Upper lobe of left lung (tissue), 6 donors: ENCODE data around the gene ST8SIA5. TPM values are rescaled to one million over a fixed set of nuclear protein-coding genes. Genes with fewer than 3 reads are reported as not detected.

Experiments
- ATAC-seq, 2 donors: fragments of 200-7000 bp; cut with Tn5 transposase; one replicate each; pipeline ENCODE4 v1.9.1; 2022; ENCODE audit warnings: mild to moderate bottlenecking in 2 of 2, moderate library complexity in 2 of 2; ENCODE audit not compliant: low FRiP score in 2 of 2
- DNase-seq, 2 donors: peaks; one replicate each; pipeline ENCODE4 v3.0.0-alpha.2; 2019 to 2020
- H3K27ac ChIP-seq, 4 donors: fragments of 200-600 bp; sonication (generic); one replicate each; pipeline ENCODE4 v1.5.1; 2016 to 2019
- H3K27me3 ChIP-seq, 4 donors: fragments of 200-600 bp; sonication (generic); one replicate each; pipeline ENCODE4 v1.5.1; 2017 to 2019
- H3K36me3 ChIP-seq, 4 donors: fragments of 200-600 bp; sonication (generic); one replicate each; pipeline ENCODE4 v1.5.1; 2016 to 2019
- H3K4me1 ChIP-seq, 4 donors: fragments of 200-600 bp; sonication (generic); one replicate each; pipeline ENCODE4 v1.5.1; 2018 to 2019
- H3K4me3 ChIP-seq, 4 donors: fragments of 200-600 bp; sonication (generic); one replicate each; pipeline ENCODE4 v1.5.1; 2017 to 2019; ENCODE audit warnings: mild to moderate bottlenecking in 2 of 4, moderate library complexity in 1 of 4
- H3K9me3 ChIP-seq, 4 donors: fragments of 200-600 bp; sonication (generic); one replicate each; pipeline ENCODE4 v1.5.1; 2018 to 2019
- CTCF ChIP-seq, 6 experiments: fragments of 450-650 bp in 4 of 6; fragments of 200-600 bp in 2 of 6; sonication (generic) in 2 of 6; IDR thresholded peaks; one replicate each; pipeline ENCODE4 v1.5.1; 2016 to 2019; ENCODE audit warnings: antibody characterized with exemption in 6 of 6
- EP300 ChIP-seq, 4 donors: sonication (generic); formaldehyde crosslinking; IDR thresholded peaks; one replicate each; pipeline ENCODE4 v1.5.1; 2017; ENCODE audit warnings: antibody characterized with exemption in 4 of 4, control low read depth in 2 of 4
- POLR2A ChIP-seq, 4 donors: fragments of 450-650 bp; IDR thresholded peaks; one replicate each; pipeline ENCODE4 v1.5.1; 2016 to 2017; ENCODE audit warnings: antibody characterized with exemption in 4 of 4, mild to moderate bottlenecking in 2 of 4
- POLR2AphosphoS5 ChIP-seq, 2 donors: sonication (generic); formaldehyde crosslinking; IDR thresholded peaks; one replicate each; pipeline ENCODE4 v1.5.1; 2017; ENCODE audit warnings: antibody characterized with exemption in 2 of 2
- WGBS, 2 donors: methylation state at CpG; one replicate each; pipeline ENCODE4 v1.1.5; 2017 to 2018; 5-methylcytosine and 5-hydroxymethylcytosine counted together
- total RNA-seq, 6 donors: library from RNA; depleted of rRNA in 4 of 6; stranded (reverse); fragments of >200 nt in 4 of 6; gene quantifications; one replicate each; pipeline versions ENCODE4 v1.1.0 to v1.2.1, GENCODE V29; 2016 to 2021
- donor health status: DM: no; HTN: no; CAD: no; lungs with moderate emphysema.
- donor health status: DM: no; HTN: yes; CAD: no; lungs with severe emphysema.

The ST8SIA5 gene
- total RNA-seq, 6 donors from 2014 or later, result 0.30 to 0.74 (median 0.50) TPM; not detected in 2

- H3K27me3 ChIP-seq, result no peaks in the 10 kb centered on the region
These were observed 24.7 kb downstream of the ST8SIA5 start for GRCh38 chr18:46732201-46732600.

GRCh38 chr18:46731316-46731715 is 25.5 kb downstream of the ST8SIA5 start:
- H3K4me1 ChIP-seq, result no peaks in the 10 kb centered on the region
- no peaks in the 10 kb centered on the region for H3K27me3 ChIP-seq
- WGBS, 2 donors, result 84 to 89% methylated on average over 8 of the region's 8 CpGs
- H3K27ac ChIP-seq, result no peak overlapping the region
- no peak for ATAC-seq
- TF ChIP-seq CTCF (IDR thresholded peaks at IDR 0.05), result no peak
- no peak for TF ChIP-seq EP300 (IDR thresholded peaks at IDR 0.05)
- TF ChIP-seq POLR2A (IDR thresholded peaks at IDR 0.05), result no peak
- no peak for TF ChIP-seq POLR2AphosphoS5 (IDR thresholded peaks at IDR 0.05)
- H3K36me3 ChIP-seq, result no peaks in the 10 kb centered on the region
- H3K4me3 ChIP-seq, result no peak overlapping the region
- H3K9me3 ChIP-seq, result peaks cover 9 to 24% (median 16%) of the 10 kb centered on the region in 4 donors
- no peak for DNase-seq

More at GRCh38 chr18:46732201-46732600, 24.7 kb downstream of the ST8SIA5 start:
- H3K4me3 ChIP-seq, result no peak overlapping the region
- H3K9me3 ChIP-seq, result peaks cover 9 to 24% (median 16%) of the 10 kb centered on the region in 4 donors
- DNase-seq, result no peak
- WGBS, 2 donors, result 90 to 100% methylated on average over 2 of the region's 2 CpGs
- no peaks in the 10 kb centered on the region for H3K36me3 ChIP-seq
- no peak overlapping the region for H3K27ac ChIP-seq
- no peak for TF ChIP-seq POLR2AphosphoS5 (IDR thresholded peaks at IDR 0.05)
- TF ChIP-seq POLR2A (IDR thresholded peaks at IDR 0.05), result no peak
- no peak for TF ChIP-seq EP300 (IDR thresholded peaks at IDR 0.05)
- no peak for TF ChIP-seq CTCF (IDR thresholded peaks at IDR 0.05)
- no peaks in the 10 kb centered on the region for H3K4me1 ChIP-seq
- ATAC-seq, result no peak

GRCh38 chr18:46728219-46728930 is 28.5 kb downstream of the ST8SIA5 start:
- no peak for DNase-seq

GRCh38 chr18:46727177-46727576 is 29.7 kb downstream of the ST8SIA5 start:
- 88 to 89% methylated on average over 1 of the region's 1 CpG for WGBS, 2 donors
- Histone ChIP-seq H3K36me3 (no peaks in the 10 kb centered on the region), H3K4me1 (no peaks in the 10 kb centered on the region), H3K27ac (no peak overlapping the region), H3K9me3 (peaks cover 9 to 24% (median 16%) of the 10 kb centered on the region in 4 donors), H3K4me3 (no peak overlapping the region), H3K27me3 (no peaks in the 10 kb centered on the region)
- no peak for ATAC-seq
- DNase-seq, result no peak
- TF ChIP-seq POLR2A (IDR thresholded peaks at IDR 0.05) (no peak), EP300 (IDR thresholded peaks at IDR 0.05) (no peak), POLR2AphosphoS5 (IDR thresholded peaks at IDR 0.05) (no peak), CTCF (IDR thresholded peaks at IDR 0.05) (no peak)

More at GRCh38 chr18:46728219-46728930, 28.5 kb downstream of the ST8SIA5 start:
- Histone ChIP-seq H3K9me3 (peaks cover 9 to 24% (median 16%) of the 10 kb centered on the region in 4 donors), H3K36me3 (no peaks in the 10 kb centered on the region), H3K27me3 (no peaks in the 10 kb centered on the region), H3K4me1 (no peaks in the 10 kb centered on the region), H3K27ac (no peak overlapping the region), H3K4me3 (no peak overlapping the region)
- 84 to 87% methylated on average over 4 to 5 of the region's 6 CpGs for WGBS, 2 donors
- ATAC-seq, result peak in 1 of 2 donors; percentile 21
- TF ChIP-seq POLR2AphosphoS5 (IDR thresholded peaks at IDR 0.05), result no peak
- TF ChIP-seq EP300 (IDR thresholded peaks at IDR 0.05), result no peak
- no peak for TF ChIP-seq POLR2A (IDR thresholded peaks at IDR 0.05)
- no peak for TF ChIP-seq CTCF (IDR thresholded peaks at IDR 0.05)

- H3K9me3 ChIP-seq, result peaks cover 3 to 9% (median 8%) of the 10 kb centered on the region in 4 donors
- no peak overlapping the region for H3K27ac ChIP-seq
- no peak for TF ChIP-seq POLR2A (IDR thresholded peaks at IDR 0.05)
- TF ChIP-seq CTCF (IDR thresholded peaks at IDR 0.05), result no peak
- no peak for TF ChIP-seq EP300 (IDR thresholded peaks at IDR 0.05)
- no peak for TF ChIP-seq POLR2AphosphoS5 (IDR thresholded peaks at IDR 0.05)
- WGBS, 2 donors, result 89 to 98% methylated on average over 3 of the region's 3 CpGs
- H3K4me3 ChIP-seq, result no peak overlapping the region
- H3K4me1 ChIP-seq, result no peaks in the 10 kb centered on the region
- H3K36me3 ChIP-seq, result no peaks in the 10 kb centered on the region
- ATAC-seq, result no peak
- H3K27me3 ChIP-seq, result no peaks in the 10 kb centered on the region
- no peak for DNase-seq
These were observed 31.5 kb downstream of the ST8SIA5 start for GRCh38 chr18:46725310-46725709.
